ENCODE results near the gene MAOA.

The MAOA gene

DNA sequence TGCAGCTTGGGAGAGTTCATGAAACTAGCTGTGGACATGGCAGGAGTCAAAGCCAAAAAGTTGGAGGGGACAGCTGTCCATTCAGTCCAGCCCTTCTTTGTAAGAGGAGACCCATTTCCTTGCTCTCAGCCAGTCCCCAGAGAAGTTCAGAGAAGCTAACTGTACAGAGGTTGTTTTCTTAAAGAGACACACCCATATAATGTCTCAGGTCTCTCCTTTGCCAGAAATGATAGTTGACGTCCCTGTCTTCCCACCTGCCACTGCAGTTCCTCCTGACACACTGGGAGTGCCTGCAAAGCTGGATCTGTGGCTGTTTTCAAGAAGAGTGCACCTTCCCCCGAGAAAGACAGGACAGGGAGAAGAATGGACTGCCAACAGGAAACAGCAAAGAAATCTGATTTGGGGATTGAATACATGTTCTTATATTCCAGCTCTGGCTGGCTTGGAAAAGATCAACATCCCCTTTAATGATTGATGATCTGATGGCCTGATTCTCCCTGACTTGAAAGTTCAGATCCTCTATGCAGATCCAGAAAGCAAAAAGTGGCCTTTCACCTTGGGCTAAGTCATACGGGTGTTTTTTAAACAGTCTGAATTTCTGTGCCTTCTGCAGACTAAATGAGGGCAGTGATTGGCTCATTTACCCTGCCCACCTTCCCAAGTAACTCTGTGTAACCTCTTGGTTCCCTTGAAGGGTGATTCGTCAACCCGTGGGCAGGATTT is 87.2 kb downstream of the MAOA start:
- no peak for DNase-seq
- in situ Hi-C loops (cut with MboI; ENCODE audit: low pct_unique_long_range_greater_than_20kb, low sequenced_read_pairs), result loop anchor here (10.0 kb wide), 1 partner anchor 178 kb away; no protein-coding TSS in a partner anchor

DNA sequence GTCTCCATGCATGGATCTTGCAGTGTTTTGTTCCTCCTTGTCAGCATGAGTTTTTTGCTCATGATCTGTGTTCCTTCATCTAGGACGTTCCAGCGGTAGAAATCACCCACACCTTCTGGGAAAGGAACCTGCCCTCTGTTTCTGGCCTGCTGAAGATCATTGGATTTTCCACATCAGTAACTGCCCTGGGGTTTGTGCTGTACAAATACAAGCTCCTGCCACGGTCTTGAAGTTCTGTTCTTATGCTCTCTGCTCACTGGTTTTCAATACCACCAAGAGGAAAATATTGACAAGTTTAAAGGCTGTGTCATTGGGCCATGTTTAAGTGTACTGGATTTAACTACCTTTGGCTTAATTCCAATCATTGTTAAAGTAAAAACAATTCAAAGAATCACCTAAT is 88.2 kb downstream of the MAOA start:
- in situ Hi-C loops (cut with MboI; ENCODE audit: low pct_unique_long_range_greater_than_20kb, low sequenced_read_pairs), result loop anchor here (10.0 kb wide), 1 partner anchor 179 kb away; no protein-coding TSS in a partner anchor
- no peak for DNase-seq

DNA sequence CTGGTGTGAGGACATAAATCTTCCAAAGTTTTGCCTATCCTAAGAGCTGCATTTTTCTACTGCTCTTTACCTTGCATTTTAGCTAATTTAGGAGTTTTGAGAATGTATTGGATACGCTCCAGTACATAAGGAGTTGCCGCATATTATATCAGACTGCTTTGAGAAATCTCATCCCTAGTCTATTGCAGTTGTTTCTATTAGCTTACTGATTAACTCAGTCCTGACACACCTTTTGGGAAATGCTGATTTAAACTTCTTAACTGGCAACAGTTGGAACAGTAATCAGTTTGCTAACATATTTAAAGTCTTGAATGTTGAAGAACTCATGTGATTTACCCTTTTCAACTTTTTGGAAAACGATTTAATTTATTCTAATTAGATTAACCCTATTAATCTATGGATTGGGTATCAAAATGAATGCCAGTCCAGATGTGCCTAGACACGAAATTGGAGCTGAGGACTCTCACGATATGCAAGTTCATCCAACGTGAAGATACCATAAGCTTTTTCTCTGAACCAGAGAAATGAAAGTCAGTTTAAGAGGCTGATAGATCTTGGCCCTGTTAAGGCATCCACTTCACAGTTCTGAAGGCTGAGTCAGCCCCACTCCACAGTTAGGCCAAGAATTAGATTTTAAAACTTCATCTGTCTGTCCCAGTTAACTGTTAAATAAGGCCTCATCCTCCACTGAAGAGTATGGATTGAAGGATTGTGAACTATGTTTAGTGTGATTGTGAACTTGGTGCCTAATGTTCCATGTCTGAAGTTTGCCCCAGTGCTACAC is 90.0 kb downstream of the MAOA start:
- DNase-seq, result no peak
- in situ Hi-C loops (cut with MboI; ENCODE audit: low pct_unique_long_range_greater_than_20kb, low sequenced_read_pairs), result loop anchor here (10.0 kb wide), 1 partner anchor 181 kb away; no protein-coding TSS in a partner anchor

GRCh38 chrX:43747476-43747875 is 91.4 kb downstream of the MAOA start:
- no peak for DNase-seq
- in situ Hi-C loops (cut with MboI; ENCODE audit: low pct_unique_long_range_greater_than_20kb, low sequenced_read_pairs), result loop anchor here (10.0 kb wide), 1 partner anchor 183 kb away; no protein-coding TSS in a partner anchor

DNA sequence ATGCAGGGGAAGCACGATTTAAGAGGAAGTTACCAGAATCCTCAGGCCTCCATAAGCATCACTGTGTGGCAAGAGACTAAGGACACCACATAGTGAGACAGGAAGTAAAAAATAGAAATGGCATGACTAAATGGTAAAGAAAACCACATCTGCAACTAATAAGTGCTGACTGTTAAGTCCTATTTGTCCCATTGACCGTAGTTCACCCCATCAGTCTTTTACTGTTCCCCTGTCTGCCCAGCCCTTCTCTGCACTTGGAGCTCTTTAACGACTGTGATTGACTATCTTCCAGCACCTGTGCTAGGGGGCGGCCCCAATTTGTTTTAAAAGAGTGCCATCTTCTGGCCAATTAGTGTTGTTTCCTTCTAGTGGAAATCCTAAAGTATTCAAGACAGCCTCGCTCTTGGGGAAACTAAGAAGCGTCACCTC is 94.2 kb downstream of the MAOA start:
- DNase-seq, result peak; percentile 79

GRCh38 chrX:43753637-43754036 is 97.5 kb downstream of the MAOA start:
- in situ Hi-C loops (cut with MboI; ENCODE audit: low pct_unique_long_range_greater_than_20kb, low sequenced_read_pairs), result loop anchor here (25.0 kb wide), 1 partner anchor 416 kb away; no protein-coding TSS in a partner anchor

More for the DNA sequence above, 94.2 kb downstream of the MAOA start:
- in situ Hi-C loops (cut with MboI; ENCODE audit: low pct_unique_long_range_greater_than_20kb, low sequenced_read_pairs), result loop anchor here (25.0 kb wide), 1 partner anchor 413 kb away; no protein-coding TSS in a partner anchor

DNA sequence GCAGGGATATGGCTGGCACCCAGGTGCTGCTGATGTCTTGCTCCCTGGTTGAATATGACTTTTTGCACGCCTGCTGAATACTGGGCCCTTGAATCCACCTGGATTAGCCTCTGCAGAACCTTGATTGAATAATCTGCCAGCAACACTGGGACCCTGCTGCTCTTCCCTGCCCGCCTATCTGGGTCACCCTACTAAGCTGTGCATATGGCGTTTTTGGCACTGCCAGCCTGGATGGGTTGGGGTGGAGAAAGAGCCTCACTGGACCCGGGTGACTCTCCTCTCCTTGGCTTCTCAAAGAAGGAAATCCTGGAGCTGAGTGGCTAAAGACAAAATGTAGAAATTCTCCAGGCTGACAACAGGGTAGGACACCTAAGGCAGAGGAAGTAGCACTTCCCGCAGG is 100.0 kb downstream of the MAOA start:
- in situ Hi-C loops (cut with MboI; ENCODE audit: low pct_unique_long_range_greater_than_20kb, low sequenced_read_pairs), result loop anchor here (25.0 kb wide), 1 partner anchor 419 kb away; no protein-coding TSS in a partner anchor

More at GRCh38 chrX:43753637-43754036, 97.5 kb downstream of the MAOA start:
- DNase-seq, result no peak

DNA sequence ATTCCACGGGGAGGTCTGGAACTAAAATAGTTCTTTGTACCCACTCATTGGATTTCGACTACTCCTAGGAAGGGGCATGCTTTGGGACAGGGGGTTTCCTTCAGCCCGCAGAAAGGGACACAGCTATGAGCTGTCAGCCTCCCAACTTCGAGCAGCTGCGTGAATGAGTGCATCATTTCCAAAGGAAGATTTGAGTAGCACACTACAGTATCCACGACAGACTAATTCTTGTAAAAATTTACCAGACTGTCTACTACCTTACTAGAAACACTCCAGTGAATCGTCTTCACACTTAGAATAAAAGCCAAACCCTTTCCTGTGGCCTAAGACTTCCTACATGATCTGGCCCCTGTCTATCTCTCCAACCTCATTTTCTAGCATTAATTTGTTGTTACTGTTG is 101.9 kb downstream of the MAOA start:
- in situ Hi-C loops (cut with MboI; ENCODE audit: low pct_unique_long_range_greater_than_20kb, low sequenced_read_pairs), result loop anchor here (25.0 kb wide), 1 partner anchor 421 kb away; no protein-coding TSS in a partner anchor
- no peak for DNase-seq

More for the DNA sequence above, 100.0 kb downstream of the MAOA start:
- DNase-seq, result no peak

- in situ Hi-C loops (cut with MboI; ENCODE audit: low pct_unique_long_range_greater_than_20kb, low sequenced_read_pairs), result loop anchor here (25.0 kb wide), 1 partner anchor 101 kb away; the partner anchor contains the start of gene MAOB
These were observed 130.0 kb downstream of the MAOA start for GRCh38 chrX:43785930-43786591.

More at GRCh38 chrX:43785930-43786591, 130.0 kb downstream of the MAOA start:
- no peak for DNase-seq
